H1 (cell line): ENCODE results near the gene HSPA1L. TPM values are rescaled to one million over a fixed set of nuclear protein-coding genes. Genes with fewer than 3 reads are reported as not detected.
"Not testable (repeated sequence)": the region's sequence is repeated elsewhere in the genome, so short reads cannot be mapped to it uniquely, and the experiment has no call there.

Source experiments
- CTCF ChIA-PET: fragments of 300-600 bp; sonication (Branson Sonifier 250); formaldehyde crosslinking; loops from one replicate; lab custom pipeline; 2021; ENCODE audit not compliant: partially characterized antibody; lab: Charles Lee
- POLR2A ChIA-PET: fragments of 300-600 bp; sonication (Branson Sonifier 250); formaldehyde crosslinking; loops from one replicate; lab custom pipeline; 2021; ENCODE audit warnings: inconsistent platforms; ENCODE audit not compliant: partially characterized antibody; lab: Charles Lee
- DNase-seq, 2 experiments: peaks; one replicate each; pipeline versions ENCODE4 v3.0.0 to v3.0.0-alpha.2; 2010 to 2022; ENCODE audit warnings: low spot score in 2 of 2, low read depth in 1 of 2, mixed read lengths in 1 of 2
- FAIRE-seq: peaks from 2 replicates; lab custom pipeline; 2011; peaks lifted over from hg19 to GRCh38; lab: Jason Lieb, UNC
- H2AFZ ChIP-seq: 2 replicates; pipeline ENCODE4 v1.8.1; 2012; ENCODE audit warnings: low read length, inconsistent platforms
- H2AK5ac ChIP-seq: 2 replicates; pipeline ENCODE4 v1.6.1; 2013; ENCODE audit warnings: low read depth, low read length
- H2BK120ac ChIP-seq: replicated peaks from 2 replicates; pipeline ENCODE3; 2013; ENCODE audit warnings: low read depth, low read length, inconsistent platforms
- H2BK12ac ChIP-seq: 2 replicates; pipeline ENCODE4 v1.6.1; 2013; ENCODE audit warnings: low read depth, low read length
- H2BK15ac ChIP-seq: 2 replicates; pipeline ENCODE4 v1.6.1; 2013; ENCODE audit warnings: low read length
- H2BK20ac ChIP-seq: 2 replicates; pipeline ENCODE4 v1.6.1; 2013; ENCODE audit warnings: low read length
- H2BK5ac ChIP-seq: 2 replicates; pipeline ENCODE4 v1.6.1; 2013; ENCODE audit warnings: low read depth, low read length
- H3K14ac ChIP-seq: 2 replicates; pipeline ENCODE4 v1.6.1; 2013; ENCODE audit warnings: inconsistent platforms; ENCODE audit not compliant: insufficient read length
- H3K18ac ChIP-seq: 2 replicates; pipeline ENCODE4 v1.6.1; 2013; ENCODE audit warnings: low read length; ENCODE audit errors: extremely low read depth
- H3K23ac ChIP-seq: 2 replicates; pipeline ENCODE4 v1.6.1; 2013; ENCODE audit warnings: inconsistent platforms; ENCODE audit not compliant: insufficient read length
- H3K23me2 ChIP-seq: 2 replicates; pipeline ENCODE4 v1.6.1; 2013; ENCODE audit warnings: low read depth, low read length
- H3K27ac ChIP-seq: 2 replicates; pipeline ENCODE4 v1.6.1; 2011; ENCODE audit warnings: low read depth, low read length, inconsistent platforms
- H3K27me3 ChIP-seq, 4 experiments: replicated peaks in 1 of 4; 1 replicate in 1 of 4; 2 replicates in 3 of 4; pipeline versions ENCODE4 v1.6.1 to v1.8.1; 2011 to 2013; ENCODE audit warnings: low read length in 3 of 4, mild to moderate bottlenecking in 3 of 4, inconsistent platforms in 2 of 4, mixed read lengths in 2 of 4, moderate library complexity in 1 of 4; ENCODE audit not compliant: control insufficient read depth in 3 of 4, insufficient read depth in 3 of 4; ENCODE audit errors: extremely low read depth in 1 of 4
- H3K36me3 ChIP-seq, 4 experiments: 2 replicates each; pipeline versions ENCODE4 v1.6.1 to v1.8.1; 2011 to 2013; ENCODE audit warnings: mild to moderate bottlenecking in 4 of 4, low read length in 3 of 4, moderate library complexity in 2 of 4, control low read depth in 1 of 4, inconsistent platforms in 1 of 4; ENCODE audit not compliant: insufficient read depth in 4 of 4, control insufficient read depth in 2 of 4
- H3K4ac ChIP-seq: replicated peaks from 2 replicates; pipeline ENCODE3; 2013; ENCODE audit warnings: low read length, low read depth, mixed read lengths, inconsistent platforms; ENCODE audit not compliant: insufficient read length
- H3K4me1 ChIP-seq, 4 experiments: replicated peaks in 1 of 4; 1 replicate in 1 of 4; 2 replicates in 3 of 4; pipeline versions ENCODE4 v1.6.1 to v1.8.1; 2011 to 2013; ENCODE audit warnings: low read length in 3 of 4, inconsistent platforms in 2 of 4, mixed read lengths in 1 of 4; ENCODE audit not compliant: insufficient read depth in 4 of 4, control insufficient read depth in 3 of 4
- H3K4me2 ChIP-seq, 2 experiments: 2 replicates each; pipeline versions ENCODE4 v1.6.1 to v1.8.1; 2011 to 2013; ENCODE audit warnings: low read depth in 2 of 2, low read length in 2 of 2, control low read depth in 1 of 2, inconsistent platforms in 1 of 2, mild to moderate bottlenecking in 1 of 2; ENCODE audit not compliant: insufficient read depth in 1 of 2
- H3K4me3 ChIP-seq, 4 experiments: fragments of 200-600, 300-600 bp in 1 of 4; sonication (generic), shearing (Covaris generic), sonication (Bioruptor Twin) in 1 of 4; 2 replicates each; pipeline versions ENCODE4 v1.5.1 to v1.8.1; 2011 to 2016; ENCODE audit warnings: low read length in 4 of 4, low read depth in 3 of 4, control low read depth in 2 of 4, inconsistent platforms in 2 of 4, mild to moderate bottlenecking in 2 of 4, mixed read lengths in 1 of 4, moderate library complexity in 1 of 4; ENCODE audit not compliant: insufficient read depth in 2 of 4; ENCODE audit errors: extremely low read depth in 1 of 4
- H3K56ac ChIP-seq: replicated peaks from 2 replicates; pipeline ENCODE3; 2013; ENCODE audit warnings: low read depth, mild to moderate bottlenecking, mixed read lengths, low read length, inconsistent platforms; ENCODE audit not compliant: insufficient read length
- H3K79me1 ChIP-seq: 2 replicates; pipeline ENCODE4 v1.6.1; 2013; ENCODE audit warnings: low read depth, low read length, control low read depth
- H3K79me2 ChIP-seq, 2 experiments: 2 replicates each; pipeline versions ENCODE4 v1.6.1 to v1.8.1; 2012 to 2013; ENCODE audit warnings: low read length in 2 of 2, mild to moderate bottlenecking in 2 of 2, inconsistent platforms in 1 of 2; ENCODE audit not compliant: insufficient read depth in 2 of 2, control insufficient read depth in 1 of 2
- H3K9ac ChIP-seq, 4 experiments: replicated peaks in 1 of 4; 1 replicate in 1 of 4; 2 replicates in 3 of 4; pipeline versions ENCODE4 v1.6.1 to v1.8.1; 2011 to 2013; ENCODE audit warnings: low read depth in 3 of 4, low read length in 3 of 4, control low read depth in 2 of 4, mild to moderate bottlenecking in 2 of 4, moderate library complexity in 2 of 4, inconsistent platforms in 1 of 4; ENCODE audit errors: extremely low read depth in 1 of 4
- H3K9me3 ChIP-seq, 2 experiments: 2 replicates each; pipeline versions ENCODE4 v1.6.1 to v1.8.1; 2012 to 2013; ENCODE audit warnings: mild to moderate bottlenecking in 2 of 2, moderate library complexity in 2 of 2, control low read depth in 1 of 2, inconsistent platforms in 1 of 2, low read depth in 1 of 2, low read length in 1 of 2, mixed read lengths in 1 of 2; ENCODE audit not compliant: insufficient read depth in 2 of 2
- H4K20me1 ChIP-seq, 2 experiments: replicated peaks in 1 of 2; 2 replicates each; pipeline versions ENCODE3 to v1.8.1; 2011 to 2013; ENCODE audit warnings: inconsistent platforms in 2 of 2, low read length in 2 of 2, mild to moderate bottlenecking in 1 of 2; ENCODE audit not compliant: insufficient read depth in 2 of 2, control insufficient read depth in 1 of 2
- H4K5ac ChIP-seq: 2 replicates; pipeline ENCODE4 v1.6.1; 2013; ENCODE audit warnings: low read length, low read depth, mixed read lengths, inconsistent platforms; ENCODE audit not compliant: insufficient read length
- H4K8ac ChIP-seq: 2 replicates; pipeline ENCODE4 v1.8.0; 2013; ENCODE audit warnings: mild to moderate bottlenecking, moderate library complexity, low read length, inconsistent platforms; ENCODE audit not compliant: insufficient read depth; ENCODE audit errors: extremely low read depth
- H4K91ac ChIP-seq: replicated peaks from 2 replicates; pipeline ENCODE3; 2013; ENCODE audit warnings: low read length, mixed read lengths, inconsistent platforms; ENCODE audit not compliant: insufficient read length
- WGBS, 2 experiments: shearing (Covaris generic) in 1 of 2; methylation state at CpG; one replicate each; pipeline versions ENCODE4 v1.1.6 to v1.1.7; 2013 to 2015; ENCODE audit warnings: low lambda C conversion rate in 2 of 2, mixed read lengths in 2 of 2, inconsistent platforms in 1 of 2, low coverage in 1 of 2, missing lambda C conversion rate in 1 of 2; ENCODE audit not compliant: insufficient replicate concordance in 2 of 2, insufficient coverage in 1 of 2, insufficient read length in 1 of 2; ENCODE audit errors: extremely low coverage in 1 of 2, missing lambda C conversion rate in 1 of 2; 5-methylcytosine and 5-hydroxymethylcytosine counted together
- polyA plus RNA-seq, 7 experiments: library from polyadenylated mRNA; depleted of rRNA in 3 of 7; stranded (reverse) in 5 of 7; unstranded in 2 of 7; fragments of >200 nt in 5 of 7; fragments of 200-250 nt in 2 of 7; gene quantifications; 1 replicate in 5 of 7; 2 replicates in 1 of 7; 4 replicates in 1 of 7; pipeline versions ENCODE4 v1.2.1 to v1.2.3, GENCODE V29; 2011 to 2013; ENCODE audit warnings: missing spikeins in 2 of 7, mixed read lengths in 2 of 7
- total RNA-seq: library from RNA; stranded (reverse); fragmentation: NEBNext Ultra II Directional; extraction: Animal tissue kit (Norgen Biotek cat#: 25700); gene quantifications from 2 replicates; pipeline ENCODE4 v1.2.1, GENCODE V29; 2021

HSPA1L gene
- total and polyA plus RNA-seq, 2 of the 8 experiments (the other 6 are each of a cell fraction or from before 2014, with no cell fraction given), result 1.00 to 1.9 TPM

GRCh38 chr6:31823592-31824196, 8.6 kb upstream of the HSPA1L start:
- not testable (repeated sequence) for H4K8ac ChIP-seq, H4K91ac ChIP-seq, FAIRE-seq, H2BK5ac ChIP-seq, H3K27me3 ChIP-seq, H3K9me3 ChIP-seq, H3K79me1 ChIP-seq, H3K27ac ChIP-seq, H3K4ac ChIP-seq, H2AFZ ChIP-seq, H3K79me2 ChIP-seq, H3K14ac ChIP-seq, H3K23ac ChIP-seq, H2AK5ac ChIP-seq, H3K4me3 ChIP-seq, H2BK12ac ChIP-seq, H4K5ac ChIP-seq, H3K18ac ChIP-seq, H3K36me3 ChIP-seq, H2BK120ac ChIP-seq, H2BK15ac ChIP-seq, DNase-seq, H4K20me1 ChIP-seq, H3K9ac ChIP-seq, H3K56ac ChIP-seq
- Histone ChIP-seq H3K4me1 (peaks cover 5 to 12% (median 9%) of the 10 kb centered on the region in 4 experiments; a peak in 6 of 7 replicates), H3K23me2 (peaks cover 14% of the 10 kb centered on the region), H2BK20ac (peak overlapping the region; percentile 9; the same call in 1 of the 2 replicates), H3K4me2 (peak overlapping the region in 1 of 2 experiments; percentile 80; a peak in 1 of 4 replicates)
- ChIA-PET POLR2A (interaction anchor here (1.2 to 10.9 kb wide), 7 partner anchors 11 to 167 kb away, joined by 4 to 136 read pairs (median 23); partner anchors contain the start of genes EHMT2, HSPA1A, HSPA1L and LSM2), CTCF (interaction anchor here (2.4 to 3.4 kb wide), 2 partner anchors 16 to 28 kb away, joined by 6 to 13 read pairs; partner anchors contain the start of genes LSM2 and VARS1)
- 86% methylated on average over 9 of the region's 9 CpGs; no CpG with 5 or more reads in 1 of the 2 experiments for WGBS, 2 experiments
